Left lung (tissue), 14 donors: Measurements from ENCODE around the gene IL22RA2. TPM values are rescaled to one million over a fixed set of nuclear protein-coding genes. Genes with fewer than 3 reads are reported as not detected.

Experiments used
- ATAC-seq: fragments of 200-7000 bp; cut with Tn5 transposase; one replicate; pipeline ENCODE4 v1.9.1; 2020; ENCODE audit warnings: moderate library complexity
- DNase-seq, 4 donors: peaks; one replicate each; pipeline ENCODE4 v3.0.0-alpha.2; 2013 to 2020
- H3K27ac ChIP-seq, 2 donors: fragments of 200-600 bp; sonication (generic) in 1 of 2; one replicate each; pipeline versions ENCODE4 v1.5.0 to v1.8.0; 2020 to 2021
- H3K27me3 ChIP-seq, 2 donors: fragments of 200-600 bp; sonication (generic) in 1 of 2; one replicate each; pipeline versions ENCODE4 v1.5.0 to v1.8.0; 2020 to 2021
- H3K36me3 ChIP-seq, 2 donors: fragments of 200-600 bp; sonication (generic) in 1 of 2; one replicate each; pipeline versions ENCODE4 v1.5.0 to v1.8.0; 2020 to 2021
- H3K4me1 ChIP-seq, 2 donors: fragments of 200-600 bp; one replicate each; pipeline ENCODE4 v1.8.0; 2021
- H3K4me3 ChIP-seq, 2 donors: fragments of 200-600 bp; sonication (generic) in 1 of 2; one replicate each; pipeline versions ENCODE4 v1.5.0 to v1.8.0; 2020 to 2021; ENCODE audit warnings: mild to moderate bottlenecking in 1 of 2
- H3K9me3 ChIP-seq, 2 donors: fragments of 200-600 bp; sonication (generic) in 1 of 2; one replicate each; pipeline versions ENCODE4 v1.5.0 to v1.8.0; 2020 to 2021
- intact Hi-C, 2 donors: fragments of 100-400 bp; cut with DNase I; formaldehyde crosslinking; loops; one replicate each; pipeline versions ENCODE4 v1.11.2 to v1.14.2; 2022
- long read RNA-seq, 12 donors: library from polyadenylated mRNA in 2 of 12; unstranded in 2 of 12; transcript quantifications; one replicate each; pipeline ENCODE4 v2.0.0 and lab custom pipeline, GENCODE V29; 2019 to 2026
- polyA plus RNA-seq, 6 donors: library from polyadenylated mRNA; unstranded; fragments of 120-200 nt; gene quantifications; one replicate each; pipeline ENCODE4 v1.2.1, GENCODE V29; 2013; ENCODE audit not compliant: insufficient read length in 6 of 6
- total RNA-seq, 2 donors: library from RNA; stranded (reverse); fragmentation: NEBNext Ultra II Directional; extraction: Animal tissue kit (Norgen Biotek cat#: 25700); gene quantifications; one replicate each; pipeline ENCODE4 v1.2.1, GENCODE V29; 2021
- TF ChIP-seq, protein P1 (sequence below), 2 donors: fragments of 200-600 bp; sonication (generic) in 1 of 2; IDR thresholded peaks; one replicate each; pipeline versions ENCODE4 v1.5.0 to v1.8.0; 2021; ENCODE audit warnings: antibody characterized with exemption in 2 of 2
- donor health status: DM: no; HTN: yes; CAD: no.
- donor health status: DM: no; HTN: no; CAD: no.

The IL22RA2 gene, protein sequence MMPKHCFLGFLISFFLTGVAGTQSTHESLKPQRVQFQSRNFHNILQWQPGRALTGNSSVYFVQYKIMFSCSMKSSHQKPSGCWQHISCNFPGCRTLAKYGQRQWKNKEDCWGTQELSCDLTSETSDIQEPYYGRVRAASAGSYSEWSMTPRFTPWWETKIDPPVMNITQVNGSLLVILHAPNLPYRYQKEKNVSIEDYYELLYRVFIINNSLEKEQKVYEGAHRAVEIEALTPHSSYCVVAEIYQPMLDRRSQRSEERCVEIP
- total RNA-seq: not detected
- polyA plus RNA-seq: not detected
- long read RNA-seq, donor 1: 0 reads
- long read RNA-seq, donor 2: 0 reads
- long read RNA-seq, donor 3: 0 reads
- long read RNA-seq, donor 4: 0 reads
- long read RNA-seq, donor 5: 0 reads
- long read RNA-seq, donor 6: 0 reads
- long read RNA-seq, donor 7: 0 reads
- long read RNA-seq, donor 8: 0 reads
- long read RNA-seq, donor 9: 0 reads
- long read RNA-seq, donor 10: 0 reads
- long read RNA-seq, donor 11: 0 reads
- long read RNA-seq, donor 12: 0 reads

GRCh38 chr6:137173501-137173900 lies at the start of gene IL22RA2:
IL22RA2 (minus strand) TSS chr6:137173644; CDS start chr6:137161749, 11,895 bp downstream.
- no peaks in the 10 kb centered on the region for H3K36me3 ChIP-seq
- no peak within 1 kb of the TSS for H3K27ac ChIP-seq
- no peaks in the 10 kb centered on the region for H3K9me3 ChIP-seq
- no peaks in the 10 kb centered on the region for H3K4me1 ChIP-seq
- no peak for ATAC-seq
- intact Hi-C loops: no loop called here
- no peaks in the 10 kb centered on the region for H3K27me3 ChIP-seq
- no peak for DNase-seq
- no peak within 1 kb of the TSS for H3K4me3 ChIP-seq
- TF ChIP-seq, protein P1, sequence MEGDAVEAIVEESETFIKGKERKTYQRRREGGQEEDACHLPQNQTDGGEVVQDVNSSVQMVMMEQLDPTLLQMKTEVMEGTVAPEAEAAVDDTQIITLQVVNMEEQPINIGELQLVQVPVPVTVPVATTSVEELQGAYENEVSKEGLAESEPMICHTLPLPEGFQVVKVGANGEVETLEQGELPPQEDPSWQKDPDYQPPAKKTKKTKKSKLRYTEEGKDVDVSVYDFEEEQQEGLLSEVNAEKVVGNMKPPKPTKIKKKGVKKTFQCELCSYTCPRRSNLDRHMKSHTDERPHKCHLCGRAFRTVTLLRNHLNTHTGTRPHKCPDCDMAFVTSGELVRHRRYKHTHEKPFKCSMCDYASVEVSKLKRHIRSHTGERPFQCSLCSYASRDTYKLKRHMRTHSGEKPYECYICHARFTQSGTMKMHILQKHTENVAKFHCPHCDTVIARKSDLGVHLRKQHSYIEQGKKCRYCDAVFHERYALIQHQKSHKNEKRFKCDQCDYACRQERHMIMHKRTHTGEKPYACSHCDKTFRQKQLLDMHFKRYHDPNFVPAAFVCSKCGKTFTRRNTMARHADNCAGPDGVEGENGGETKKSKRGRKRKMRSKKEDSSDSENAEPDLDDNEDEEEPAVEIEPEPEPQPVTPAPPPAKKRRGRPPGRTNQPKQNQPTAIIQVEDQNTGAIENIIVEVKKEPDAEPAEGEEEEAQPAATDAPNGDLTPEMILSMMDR (IDR thresholded peaks at IDR 0.05): no peak

- peaks cover 41 to 83% of the 10 kb centered on the region in 2 donors for H3K4me1 ChIP-seq
- ATAC-seq: peak; percentile 0
- H3K27ac ChIP-seq: peak overlapping the region; percentile 77 to 100
- H3K27me3 ChIP-seq: no peaks in the 10 kb centered on the region
- H3K9me3 ChIP-seq: no peaks in the 10 kb centered on the region
- H3K36me3 ChIP-seq: no peaks in the 10 kb centered on the region
- DNase-seq: peak in 1 of 4 donors; percentile 18
- no peak overlapping the region for H3K4me3 ChIP-seq
- TF ChIP-seq, protein P1 (IDR thresholded peaks at IDR 0.05): no peak
- intact Hi-C loops: no loop called here
These were observed 48.9 kb upstream of the IL22RA2 start for GRCh38 chr6:137222381-137222780.

DNA sequence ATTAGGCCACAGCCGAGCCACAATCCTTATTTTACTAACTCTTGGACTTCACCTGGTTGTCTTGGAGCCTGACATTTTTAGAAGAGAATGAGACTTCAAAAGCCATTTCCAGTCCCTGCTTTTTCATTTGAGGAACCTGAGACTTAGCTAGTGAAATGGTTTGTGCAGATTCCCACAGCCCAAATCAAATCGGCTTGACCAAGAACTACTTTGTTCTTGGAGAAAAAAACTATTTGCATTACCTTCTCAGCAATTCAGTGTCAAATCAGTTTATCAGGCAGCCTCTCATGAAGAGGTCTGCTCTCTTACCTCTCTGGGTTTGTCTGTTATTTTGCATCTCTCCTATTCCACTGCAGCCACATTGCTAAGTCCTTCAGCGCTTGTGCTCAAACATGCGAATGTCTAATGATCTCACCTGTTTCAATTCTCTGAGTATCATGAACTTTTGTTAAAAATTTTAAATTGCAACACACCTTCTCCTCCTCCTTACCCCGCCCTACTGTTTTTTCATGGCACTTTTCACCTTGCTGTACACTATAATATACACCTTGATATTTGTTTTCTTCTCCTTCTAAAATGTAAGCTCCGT lies 46.3 kb upstream of the IL22RA2 start:
- intact Hi-C loops: no loop called here
- ATAC-seq (no peak), DNase-seq (no peak)
- H3K4me1 ChIP-seq: peaks cover 52 to 83% of the 10 kb centered on the region in 2 donors
- peak overlapping the region; percentile 99 to 100 for H3K27ac ChIP-seq
- H3K27me3 ChIP-seq: no peaks in the 10 kb centered on the region
- H3K9me3 ChIP-seq: no peaks in the 10 kb centered on the region
- TF ChIP-seq, protein P1 (IDR thresholded peaks at IDR 0.05): no peak
- no peaks in the 10 kb centered on the region for H3K36me3 ChIP-seq
- peak overlapping the region; percentile 66 to 79 for H3K4me3 ChIP-seq

- peak; percentile 91 for ATAC-seq
- peaks cover 52 to 83% of the 10 kb centered on the region in 2 donors for H3K4me1 ChIP-seq
- DNase-seq: peak; percentile 96 to 100 (median 98)
- H3K36me3 ChIP-seq: no peaks in the 10 kb centered on the region
- intact Hi-C loops: no loop called here
- TF ChIP-seq, protein P1 (IDR thresholded peaks at IDR 0.05): no peak
- peak within 1 kb of the TSS; percentile 66 to 79 for H3K4me3 ChIP-seq
- H3K27ac ChIP-seq: peak within 1 kb of the TSS; percentile 99 to 100
- no peaks in the 10 kb centered on the region for H3K9me3 ChIP-seq
- no peaks in the 10 kb centered on the region for H3K27me3 ChIP-seq
These were observed 45.6 kb upstream of the IL22RA2 start, which contains the start of gene IFNGR1 for GRCh38 chr6:137218917-137219663. IFNGR1 (minus strand) TSS chr6:137219385; CDS start chr6:137219327, 58 bp downstream.
